ENCODE measurements around the gene DGKE.

- TF ChIP-seq TAF1 (IDR thresholded peaks at IDR 0.05; ENCODE audit: borderline replicate concordance, insufficient read depth, low read length) (no peak), POLR2AphosphoS5 (IDR thresholded peaks at IDR 0.05; ENCODE audit: low read depth, low read length) (no peak)
These were observed 14.9 kb upstream of the DGKE start for GRCh38 chr17:56819030-56819429.
